GM21390 (cell line): ENCODE results near the gene LAIR1.
"Not testable (repeated sequence)": the region's sequence is repeated elsewhere in the genome, so short reads cannot be mapped to it uniquely, and the experiment has no call there.

Source experiments
- ATAC-seq: cut with Tn5 transposase; IDR thresholded peaks from one replicate; pipeline ENCODE4 v1.9.1; 2021; ENCODE audit not compliant: unreplicated experiment

LAIR1 gene

GRCh38 chr19:54345938-54346386 lies 18.8 kb downstream of the LAIR1 start:
- no peak for ATAC-seq

- ATAC-seq: no peak
Measured at GRCh38 chr19:54343868-54344267, 20.9 kb downstream of the LAIR1 start.

GRCh38 chr19:54341295-54341694 lies 23.4 kb downstream of the LAIR1 start:
- no peak for ATAC-seq

GRCh38 chr19:54339646-54340358 lies 24.9 kb downstream of the LAIR1 start:
- ATAC-seq: no peak

- no peak for ATAC-seq
Measured at GRCh38 chr19:54338521-54338920, 26.2 kb downstream of the LAIR1 start.

- ATAC-seq: no peak
Measured at GRCh38 chr19:54337858-54338230, 26.9 kb downstream of the LAIR1 start.

GRCh38 chr19:54336893-54337857 lies 27.6 kb downstream of the LAIR1 start:
- no peak for ATAC-seq

GRCh38 chr19:54335979-54336892 lies 28.5 kb downstream of the LAIR1 start:
- ATAC-seq: no peak

- ATAC-seq: no peak
Measured at GRCh38 chr19:54335164-54335563, 29.6 kb downstream of the LAIR1 start.

- ATAC-seq: no peak
Measured at GRCh38 chr19:54333586-54334298, 31.0 kb downstream of the LAIR1 start.

GRCh38 chr19:54332149-54332548 lies 32.6 kb downstream of the LAIR1 start:
- ATAC-seq: no peak

- no peak for ATAC-seq
Measured at GRCh38 chr19:54331626-54332025, 33.1 kb downstream of the LAIR1 start.

- no peak for ATAC-seq
Measured at GRCh38 chr19:54329476-54330165, 35.1 kb downstream of the LAIR1 start.

GRCh38 chr19:54328781-54329180 lies 36.0 kb downstream of the LAIR1 start:
- ATAC-seq: not testable (repeated sequence)

GRCh38 chr19:54325631-54326030 lies 39.1 kb downstream of the LAIR1 start:
- no peak for ATAC-seq

- no peak for ATAC-seq
Measured at GRCh38 chr19:54325194-54325621, 39.5 kb downstream of the LAIR1 start.

- ATAC-seq: no peak
Measured at GRCh38 chr19:54324071-54324470, 40.7 kb downstream of the LAIR1 start.

- not testable (repeated sequence) for ATAC-seq
Measured at GRCh38 chr19:54322934-54323333, 41.8 kb downstream of the LAIR1 start.

- ATAC-seq: not testable (repeated sequence)
Measured at GRCh38 chr19:54322295-54322694, 42.4 kb downstream of the LAIR1 start.
